ENCODE measurements around the gene PGM5.

The PGM5 gene

DNA sequence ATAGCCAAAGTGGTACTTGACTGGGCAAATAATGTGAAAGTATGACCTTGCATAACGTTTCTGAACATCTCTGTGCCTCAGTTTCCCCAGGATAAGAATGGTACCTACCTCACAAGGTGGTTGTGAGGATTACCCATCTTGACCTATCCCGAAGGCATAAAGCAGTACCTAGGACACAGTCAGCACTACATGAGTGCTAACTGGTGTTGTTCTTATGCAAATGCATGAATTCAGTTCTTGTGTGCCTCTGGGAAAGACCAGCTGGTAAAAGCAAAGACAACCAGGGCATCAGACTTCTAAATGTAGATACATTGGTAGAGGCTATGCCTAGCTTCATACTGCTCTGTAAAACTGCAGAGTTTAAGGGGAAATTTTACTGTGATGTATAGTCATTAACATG, 206.1 kb downstream of the PGM5 start:
- no peak overlapping the region for H3K9ac ChIP-seq (ENCODE audit: low read length)
- peaks cover 7% of the 10 kb centered on the region for H3K4me1 ChIP-seq (ENCODE audit: insufficient read depth, low read length, severe bottlenecking)

DNA sequence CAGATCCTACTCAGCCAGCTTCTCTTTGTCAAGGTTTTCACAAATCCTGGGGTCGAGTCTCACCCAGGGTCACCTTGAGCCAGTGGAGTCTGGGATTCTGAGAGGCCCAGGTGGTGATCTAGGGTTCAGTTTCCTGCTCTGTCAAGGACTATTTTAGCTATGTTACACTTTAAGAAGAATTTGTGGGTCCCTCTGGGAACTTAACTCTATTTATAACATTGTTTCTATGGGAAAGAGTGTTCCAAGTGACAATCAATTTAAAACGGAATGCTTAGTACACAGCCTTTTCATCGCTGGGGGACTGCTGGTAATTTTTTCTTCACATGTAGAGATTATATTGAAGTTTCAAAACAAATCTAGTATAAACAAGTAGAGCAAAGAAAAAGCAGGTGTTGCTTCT, 211.2 kb downstream of the PGM5 start:
- no peaks in the 10 kb centered on the region for H4K20me1 ChIP-seq (ENCODE audit: insufficient read depth, low read length)

More for the DNA sequence above, 206.1 kb downstream of the PGM5 start:
- no peak overlapping the region for H3K4me2 ChIP-seq (ENCODE audit: low read length)
- H3K79me2 ChIP-seq (ENCODE audit: insufficient read depth, low read length): no peaks in the 10 kb centered on the region
- no peak overlapping the region for H3K27ac ChIP-seq (ENCODE audit: low read depth, low read length, poor library complexity, severe bottlenecking)
- H3K4me3 ChIP-seq (ENCODE audit: low read depth, low read length, poor library complexity, severe bottlenecking): no peak overlapping the region
- no peak for TF ChIP-seq EZH2 (IDR thresholded peaks at IDR 0.05; ENCODE audit: borderline replicate concordance, low read length)
- TF ChIP-seq, protein P1, sequence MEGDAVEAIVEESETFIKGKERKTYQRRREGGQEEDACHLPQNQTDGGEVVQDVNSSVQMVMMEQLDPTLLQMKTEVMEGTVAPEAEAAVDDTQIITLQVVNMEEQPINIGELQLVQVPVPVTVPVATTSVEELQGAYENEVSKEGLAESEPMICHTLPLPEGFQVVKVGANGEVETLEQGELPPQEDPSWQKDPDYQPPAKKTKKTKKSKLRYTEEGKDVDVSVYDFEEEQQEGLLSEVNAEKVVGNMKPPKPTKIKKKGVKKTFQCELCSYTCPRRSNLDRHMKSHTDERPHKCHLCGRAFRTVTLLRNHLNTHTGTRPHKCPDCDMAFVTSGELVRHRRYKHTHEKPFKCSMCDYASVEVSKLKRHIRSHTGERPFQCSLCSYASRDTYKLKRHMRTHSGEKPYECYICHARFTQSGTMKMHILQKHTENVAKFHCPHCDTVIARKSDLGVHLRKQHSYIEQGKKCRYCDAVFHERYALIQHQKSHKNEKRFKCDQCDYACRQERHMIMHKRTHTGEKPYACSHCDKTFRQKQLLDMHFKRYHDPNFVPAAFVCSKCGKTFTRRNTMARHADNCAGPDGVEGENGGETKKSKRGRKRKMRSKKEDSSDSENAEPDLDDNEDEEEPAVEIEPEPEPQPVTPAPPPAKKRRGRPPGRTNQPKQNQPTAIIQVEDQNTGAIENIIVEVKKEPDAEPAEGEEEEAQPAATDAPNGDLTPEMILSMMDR (IDR thresholded peaks at IDR 0.05; ENCODE audit: low read length): no peak
- H2AFZ ChIP-seq (ENCODE audit: low read length): no peak overlapping the region
- no peaks in the 10 kb centered on the region for H3F3A ChIP-seq (ENCODE audit: insufficient read depth, low read length)
- H3K9me2 ChIP-seq (ENCODE audit: low read depth, low read length): no peaks in the 10 kb centered on the region
- H4K20me1 ChIP-seq (ENCODE audit: insufficient read depth, low read length): no peaks in the 10 kb centered on the region
- no peaks in the 10 kb centered on the region for H3K27me3 ChIP-seq (ENCODE audit: insufficient read depth, low read length)
- no peaks in the 10 kb centered on the region for H3K36me3 ChIP-seq (ENCODE audit: insufficient read depth, low read length)
- H3K9me3 ChIP-seq (ENCODE audit: low read length): no peaks in the 10 kb centered on the region

DNA sequence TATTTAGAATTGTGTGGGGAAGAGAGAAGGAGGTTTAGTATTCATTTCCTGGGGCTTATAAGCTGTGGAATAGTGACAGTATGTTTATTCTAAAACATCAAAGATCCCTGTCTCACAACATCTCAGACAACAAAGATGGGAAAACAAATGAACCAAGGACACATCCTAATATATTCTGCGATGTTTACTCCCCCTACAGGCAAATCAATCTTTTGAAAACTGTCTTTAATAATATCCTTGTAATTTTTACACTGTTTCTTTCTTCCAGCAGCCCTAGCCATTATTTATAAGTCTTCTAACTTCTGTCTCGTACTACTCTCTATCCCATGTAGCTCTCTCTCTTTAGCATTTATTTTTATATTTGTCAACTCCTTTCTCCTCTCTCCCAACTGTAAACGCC, 217.7 kb downstream of the PGM5 start:
- peaks cover 13% of the 10 kb centered on the region for H3K4me1 ChIP-seq (ENCODE audit: insufficient read depth, low read length, severe bottlenecking)
- no peak overlapping the region for H2AFZ ChIP-seq (ENCODE audit: low read length)
- TF ChIP-seq, protein P1 (IDR thresholded peaks at IDR 0.05; ENCODE audit: low read length): no peak; the same call in 1 of the 2 replicates
- no peak for TF ChIP-seq EZH2 (IDR thresholded peaks at IDR 0.05; ENCODE audit: borderline replicate concordance, low read length)

More for the DNA sequence above, 211.2 kb downstream of the PGM5 start:
- Histone ChIP-seq H3K4me1 (ENCODE audit: insufficient read depth, low read length, severe bottlenecking) (peaks cover 7% of the 10 kb centered on the region), H3K4me3 (ENCODE audit: low read depth, low read length, poor library complexity, severe bottlenecking) (no peak overlapping the region), H3K9ac (ENCODE audit: low read length) (no peak overlapping the region), H3F3A (ENCODE audit: insufficient read depth, low read length) (no peaks in the 10 kb centered on the region), H3K79me2 (ENCODE audit: insufficient read depth, low read length) (no peaks in the 10 kb centered on the region), H3K9me3 (ENCODE audit: low read length) (no peaks in the 10 kb centered on the region), H3K4me2 (ENCODE audit: low read length) (no peak overlapping the region), H3K36me3 (ENCODE audit: insufficient read depth, low read length) (no peaks in the 10 kb centered on the region), H3K27me3 (ENCODE audit: insufficient read depth, low read length) (no peaks in the 10 kb centered on the region), H3K27ac (ENCODE audit: low read depth, low read length, poor library complexity, severe bottlenecking) (no peak overlapping the region), H2AFZ (ENCODE audit: low read length) (no peak overlapping the region), H3K9me2 (ENCODE audit: low read depth, low read length) (no peaks in the 10 kb centered on the region)
- no peak for TF ChIP-seq EZH2 (IDR thresholded peaks at IDR 0.05; ENCODE audit: borderline replicate concordance, low read length)
- TF ChIP-seq, protein P1 (IDR thresholded peaks at IDR 0.05; ENCODE audit: low read length): no peak

More for the DNA sequence above, 217.7 kb downstream of the PGM5 start:
- Histone ChIP-seq H3F3A (ENCODE audit: insufficient read depth, low read length) (no peaks in the 10 kb centered on the region), H3K27me3 (ENCODE audit: insufficient read depth, low read length) (no peaks in the 10 kb centered on the region), H3K36me3 (ENCODE audit: insufficient read depth, low read length) (no peaks in the 10 kb centered on the region), H3K9me2 (ENCODE audit: low read depth, low read length) (no peaks in the 10 kb centered on the region), H3K79me2 (ENCODE audit: insufficient read depth, low read length) (no peaks in the 10 kb centered on the region), H3K27ac (ENCODE audit: low read depth, low read length, poor library complexity, severe bottlenecking) (no peak overlapping the region), H4K20me1 (ENCODE audit: insufficient read depth, low read length) (no peaks in the 10 kb centered on the region), H3K9ac (ENCODE audit: low read length) (no peak overlapping the region), H3K4me3 (ENCODE audit: low read depth, low read length, poor library complexity, severe bottlenecking) (no peak overlapping the region), H3K9me3 (ENCODE audit: low read length) (no peaks in the 10 kb centered on the region), H3K4me2 (ENCODE audit: low read length) (no peak overlapping the region)
